Left lobe of liver (tissue), 2 donors: ENCODE measurements around the gene ITSN2. TPM values are rescaled to one million over a fixed set of nuclear protein-coding genes. Genes with fewer than 3 reads are reported as not detected.

Experiments used
- ATAC-seq: fragments of 200-7000 bp; cut with Tn5 transposase; one replicate; pipeline ENCODE4 v1.9.1; 2020; ENCODE audit warnings: mild to moderate bottlenecking, moderate library complexity
- DNase-seq: peaks from one replicate; pipeline ENCODE4 v3.0.0-alpha.2; 2020; ENCODE audit warnings: low spot score
- total RNA-seq: library from RNA; stranded (reverse); gene quantifications from one replicate; pipeline ENCODE4 v1.2.1, GENCODE V29; 2021
- donor health status: DM: no; HTN: no; CAD: no; lungs with moderate emphysema.
- donor health status: DM: no; HTN: yes; CAD: no.

ITSN2 gene
- total RNA-seq, 1 donor from 2014 or later: 21.7 TPM

DNA sequence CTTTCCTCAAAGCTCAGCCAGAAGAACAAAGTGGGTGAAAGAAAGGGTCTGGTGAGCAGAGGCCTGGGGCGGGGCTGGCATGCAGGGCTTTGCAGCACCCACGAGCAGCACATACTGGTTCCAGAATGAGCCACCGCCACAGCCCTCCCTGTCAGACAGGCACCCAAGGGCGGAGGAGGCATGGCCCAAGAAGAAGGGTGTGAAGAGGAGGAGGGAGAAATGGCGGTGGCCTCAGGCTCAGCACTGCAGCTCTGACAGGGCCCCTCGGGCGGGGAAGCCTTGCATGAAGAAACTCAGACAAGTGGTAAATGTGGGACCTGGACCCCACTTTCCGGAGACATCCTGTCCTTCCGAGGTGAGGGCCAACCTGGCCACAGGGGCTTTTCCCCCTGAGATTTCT lies 169.8 kb downstream of the ITSN2 start:
- ATAC-seq: no peak
- DNase-seq: no peak

DNA sequence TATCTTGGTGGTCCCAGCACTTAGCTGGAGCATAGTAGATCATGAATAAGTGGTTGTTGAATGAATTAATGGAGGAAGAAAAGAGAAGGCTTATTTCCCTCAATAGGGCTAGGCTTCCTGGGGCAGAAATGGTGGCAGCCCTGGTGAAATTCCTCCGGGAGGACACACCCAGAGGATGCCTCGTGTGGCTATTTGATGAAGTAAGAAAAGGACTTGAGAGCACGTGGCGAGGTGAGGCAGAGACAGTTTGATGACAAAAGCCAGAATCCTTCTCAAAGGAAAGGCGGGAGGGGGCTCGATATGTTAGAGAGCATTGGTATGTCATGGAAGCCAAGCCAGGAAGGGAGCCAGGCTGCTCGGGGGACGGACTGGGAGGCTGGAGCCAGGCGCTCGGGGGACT lies 170.8 kb downstream of the ITSN2 start:
- DNase-seq: no peak
- ATAC-seq: no peak

DNA sequence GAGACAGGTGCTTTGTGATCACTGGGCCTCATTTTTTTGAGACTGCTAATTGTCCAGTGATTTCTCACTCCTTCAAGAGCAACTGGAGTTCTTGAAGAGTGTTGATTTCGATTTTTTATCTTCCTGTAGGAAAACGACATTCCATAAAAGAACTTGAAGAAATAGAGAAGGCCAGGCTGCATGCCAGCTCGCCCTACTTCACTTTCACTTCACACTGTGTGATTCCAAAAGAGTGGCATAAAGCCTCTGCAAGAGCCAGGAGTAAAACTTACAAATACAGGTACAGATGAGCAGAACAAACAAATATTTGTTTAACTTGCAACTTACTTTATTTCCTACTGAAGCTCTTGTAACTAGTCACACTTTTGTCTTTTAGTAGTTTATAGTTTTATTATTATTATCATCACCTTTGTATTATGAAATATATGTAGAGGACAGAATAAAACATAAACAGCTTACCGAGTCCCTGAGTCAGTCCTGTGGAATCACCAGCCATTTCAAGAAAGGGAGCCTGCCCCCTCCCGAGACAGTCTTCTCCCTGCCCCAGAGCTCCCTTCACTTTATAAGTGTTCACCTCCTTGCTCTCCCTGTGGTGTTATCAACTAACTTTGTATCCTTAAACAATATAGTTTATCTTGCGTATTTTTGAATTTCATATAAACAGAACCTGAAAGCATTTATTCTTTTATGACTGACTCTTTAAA lies 176.8 kb downstream of the ITSN2 start:
- no peak for ATAC-seq

DNA sequence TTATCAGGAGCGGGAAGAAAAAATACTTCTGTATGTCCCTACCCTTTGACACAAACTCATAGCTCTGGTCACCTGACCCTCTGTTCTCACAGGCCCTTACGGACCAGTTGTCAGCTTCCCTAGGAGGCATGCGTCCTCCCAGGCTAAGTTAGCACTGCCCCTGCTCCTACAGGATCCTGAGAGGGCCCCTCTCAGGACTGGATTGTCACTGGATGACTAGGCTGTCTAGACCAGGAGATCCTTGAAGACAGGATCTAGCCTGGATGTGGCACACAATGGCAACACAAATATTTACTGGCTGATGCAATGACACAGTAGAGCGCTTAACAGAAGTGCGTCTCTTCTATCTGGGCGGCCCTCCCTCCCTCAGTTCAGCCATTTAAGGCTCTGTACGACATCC lies 177.8 kb downstream of the ITSN2 start:
- DNase-seq: no peak
- ATAC-seq: no peak

More for the DNA sequence above, 176.8 kb downstream of the ITSN2 start:
- no peak for DNase-seq

DNA sequence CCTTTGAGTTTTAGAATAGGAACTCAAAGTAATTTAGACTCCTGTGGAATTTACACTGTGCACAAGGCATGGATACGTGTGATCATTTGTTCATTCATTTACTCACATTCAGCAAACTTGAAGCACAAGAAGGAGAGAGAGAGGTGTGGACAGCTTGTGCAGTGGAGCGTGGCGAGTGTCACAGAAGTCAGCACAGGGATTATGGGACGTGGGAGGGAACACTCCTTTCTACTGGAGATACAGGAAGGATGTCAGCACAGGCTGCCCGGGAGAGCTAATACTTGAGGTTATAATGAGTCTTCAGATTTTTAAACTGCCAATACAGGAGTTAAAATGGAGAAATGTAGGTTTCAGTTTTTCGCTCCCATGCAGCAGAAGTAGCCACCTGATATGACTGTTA lies 178.5 kb downstream of the ITSN2 start:
- ATAC-seq (no peak), DNase-seq (no peak)

DNA sequence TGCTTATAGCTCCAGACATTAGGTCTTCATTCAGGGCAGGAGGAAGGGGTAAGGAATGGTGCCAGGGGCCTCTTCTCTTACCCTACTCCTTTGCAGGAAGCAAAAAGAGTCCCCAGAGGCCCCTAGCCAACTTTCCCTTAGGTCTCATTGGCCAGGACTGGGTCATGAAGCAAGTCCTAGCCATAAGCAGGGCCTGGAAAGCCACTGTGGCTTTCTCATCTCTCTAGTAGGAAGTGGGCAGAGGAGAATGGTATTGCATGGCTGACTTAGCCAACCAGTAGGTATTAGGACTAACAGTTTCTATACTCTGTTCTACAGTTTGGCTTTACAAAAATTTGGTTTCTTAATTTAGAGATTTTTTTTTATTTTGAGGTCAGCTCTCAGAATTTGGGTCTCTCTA lies 180.7 kb downstream of the ITSN2 start:
- no peak for DNase-seq
- no peak for ATAC-seq

DNA sequence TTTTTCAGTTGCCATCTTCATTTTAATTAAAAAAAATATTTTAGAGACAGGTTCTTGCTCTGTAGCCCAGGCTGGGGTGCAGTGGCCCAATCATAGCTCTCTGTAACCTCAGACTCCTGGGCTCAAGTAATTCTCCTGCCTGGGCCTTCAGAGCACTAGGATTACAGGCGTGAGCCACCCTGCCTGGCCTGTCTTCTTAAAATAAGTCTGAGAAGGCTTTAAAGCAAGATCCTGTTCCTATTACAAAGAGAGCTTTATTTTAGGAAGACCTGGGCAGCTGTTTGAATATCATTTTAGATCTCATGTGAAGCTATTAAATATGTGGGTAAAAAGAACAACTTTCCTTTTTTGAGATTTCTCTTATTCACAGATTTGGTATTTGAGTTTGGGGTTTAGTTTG lies 184.0 kb downstream of the ITSN2 start:
- DNase-seq: no peak
- no peak for ATAC-seq

DNA sequence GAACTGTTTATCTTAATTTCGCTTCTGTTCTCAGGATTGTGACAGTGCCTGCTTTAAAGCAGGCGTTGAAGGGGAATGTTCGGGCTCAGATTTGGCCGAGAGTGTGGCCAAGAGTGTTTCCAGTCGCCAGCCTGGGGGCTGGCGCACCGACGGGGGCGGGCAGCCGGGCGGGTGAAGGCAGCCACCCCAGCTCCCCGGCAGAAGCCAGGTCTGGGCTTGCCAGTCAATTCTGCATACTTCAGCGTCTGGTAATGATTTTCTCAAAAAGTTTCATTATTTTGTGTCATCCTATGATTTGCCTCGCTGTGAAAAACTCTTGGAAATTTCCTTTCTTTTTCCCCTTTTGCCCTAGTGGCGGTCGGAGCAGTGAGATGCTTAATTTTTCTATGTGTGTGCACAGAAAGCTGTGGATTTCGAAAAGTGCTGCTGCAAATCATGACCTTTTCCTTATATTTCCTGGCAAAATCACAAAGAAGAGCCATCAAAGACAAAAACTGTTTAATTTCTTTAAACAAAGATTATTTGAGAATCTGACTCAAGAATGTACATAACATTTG lies 184.6 kb downstream of the ITSN2 start:
- no peak for DNase-seq

DNA sequence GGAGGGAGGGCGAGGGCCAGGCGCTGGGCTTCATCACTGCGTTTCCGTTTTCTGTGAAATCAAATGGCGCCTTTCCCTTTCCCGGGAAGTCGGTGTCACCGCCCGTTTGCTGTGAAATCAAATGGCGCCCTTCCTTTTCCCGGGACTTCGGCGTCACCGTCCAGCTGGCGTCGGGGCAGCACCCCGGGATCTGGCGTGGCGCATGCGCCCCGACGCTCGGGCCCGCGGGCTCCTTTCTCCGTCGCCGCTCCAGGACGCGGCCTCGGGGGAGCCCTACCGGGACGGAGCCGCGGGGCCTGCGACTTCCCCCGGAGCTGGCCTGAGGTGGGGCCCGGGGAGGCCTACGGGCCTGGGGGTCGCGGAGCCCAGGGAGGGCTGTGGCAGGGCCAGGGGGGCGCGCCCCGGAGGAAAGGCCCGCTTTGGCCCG lies 185.5 kb downstream of the ITSN2 start, which contains the start of gene FAM228A:
TSS of gene FAM228A (plus strand) at position 203 of the 427 bp plus-strand sequence. CDS start 428 bp downstream, outside the sequence.
- DNase-seq (no peak), ATAC-seq (no peak)

More for the DNA sequence above, 184.6 kb downstream of the ITSN2 start:
- ATAC-seq: no peak

DNA sequence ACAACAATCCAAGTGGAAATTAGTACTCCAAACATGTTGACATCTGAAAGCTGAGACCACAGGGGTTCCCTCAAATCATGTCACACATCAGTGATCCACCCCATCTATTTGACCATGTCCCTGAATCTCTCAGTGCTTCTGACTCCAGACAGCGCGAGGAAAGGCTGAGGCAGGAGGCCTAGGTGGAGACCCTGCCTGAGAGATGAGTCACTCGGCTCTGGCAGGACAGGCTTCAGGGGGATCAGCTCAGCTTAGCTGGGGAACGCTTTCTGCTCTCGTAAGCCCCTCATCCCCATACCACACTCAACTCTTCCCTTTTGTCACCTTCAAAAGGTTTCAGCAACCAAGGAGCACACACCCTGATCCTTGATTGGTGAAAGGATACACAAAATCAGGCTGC lies 191.3 kb downstream of the ITSN2 start:
- no peak for ATAC-seq

DNA sequence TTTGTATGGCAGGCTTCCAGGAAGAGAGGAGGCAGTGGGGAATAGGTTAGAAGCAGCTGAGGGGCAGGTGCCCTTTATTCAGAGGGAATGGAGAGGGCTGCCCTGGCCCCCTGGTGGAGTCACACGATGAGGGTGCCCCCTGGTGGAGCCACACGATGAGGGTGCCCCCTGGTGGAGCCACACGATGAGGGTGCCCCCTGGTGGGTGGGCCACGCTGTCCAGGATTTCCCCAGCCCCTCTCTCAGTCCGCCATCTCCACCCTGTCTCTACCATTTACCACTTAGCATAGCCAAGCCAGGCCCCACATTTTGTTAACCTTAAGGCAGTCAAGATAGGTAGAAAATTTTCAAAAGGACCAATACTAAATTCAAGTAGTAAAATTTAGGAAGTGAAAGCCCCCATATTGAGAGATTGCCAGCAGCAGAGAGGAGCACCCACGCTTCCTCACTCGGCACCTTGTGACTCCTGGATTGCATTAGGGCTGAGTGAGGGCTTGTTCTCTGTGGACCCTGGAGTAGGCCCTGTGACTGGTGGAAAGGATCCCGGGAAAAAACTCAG lies 195.8 kb downstream of the ITSN2 start:
- ATAC-seq: peak; percentile 75

More for the DNA sequence above, 191.3 kb downstream of the ITSN2 start:
- no peak for DNase-seq

DNA sequence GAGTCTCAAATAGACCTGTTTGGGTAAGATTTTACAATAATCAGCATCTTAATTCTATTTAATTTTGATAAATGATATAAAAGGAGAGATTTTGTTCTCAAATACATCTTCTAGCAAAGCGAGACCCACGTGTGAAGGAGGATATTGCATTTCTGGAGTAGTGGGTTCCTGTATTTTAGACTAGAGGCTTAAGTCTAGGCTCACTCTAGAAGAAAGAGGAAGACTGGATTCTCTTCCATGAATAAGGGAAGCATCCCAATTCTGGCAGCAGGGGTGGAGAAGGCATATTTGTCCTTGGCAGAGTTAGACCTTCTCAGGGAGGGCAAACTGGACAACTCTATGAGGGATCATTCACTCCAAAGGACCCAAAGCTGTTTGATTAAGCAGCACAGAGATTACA lies 196.7 kb downstream of the ITSN2 start:
- DNase-seq (no peak), ATAC-seq (no peak)

More for the DNA sequence above, 195.8 kb downstream of the ITSN2 start:
- no peak for DNase-seq

DNA sequence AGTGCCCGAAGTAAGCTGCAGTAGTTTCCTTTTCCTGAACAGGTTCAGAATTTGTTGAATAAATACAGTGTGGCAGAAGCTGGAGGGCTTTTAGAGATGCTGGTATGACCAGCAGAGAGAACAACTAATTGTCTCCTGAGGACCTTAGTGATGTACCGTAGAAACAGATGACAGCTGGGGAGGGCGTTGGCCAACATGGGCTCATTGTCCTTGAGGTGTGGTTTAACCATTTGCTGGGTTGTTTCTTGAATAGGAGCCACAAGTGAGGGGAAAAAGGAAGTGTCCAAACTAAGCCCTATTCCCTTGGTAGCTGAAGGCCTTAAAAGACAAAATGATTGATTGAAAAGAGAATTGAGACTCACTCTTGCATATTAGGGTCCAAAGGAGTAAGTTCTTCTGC lies 197.2 kb downstream of the ITSN2 start:
- no peak for DNase-seq

DNA sequence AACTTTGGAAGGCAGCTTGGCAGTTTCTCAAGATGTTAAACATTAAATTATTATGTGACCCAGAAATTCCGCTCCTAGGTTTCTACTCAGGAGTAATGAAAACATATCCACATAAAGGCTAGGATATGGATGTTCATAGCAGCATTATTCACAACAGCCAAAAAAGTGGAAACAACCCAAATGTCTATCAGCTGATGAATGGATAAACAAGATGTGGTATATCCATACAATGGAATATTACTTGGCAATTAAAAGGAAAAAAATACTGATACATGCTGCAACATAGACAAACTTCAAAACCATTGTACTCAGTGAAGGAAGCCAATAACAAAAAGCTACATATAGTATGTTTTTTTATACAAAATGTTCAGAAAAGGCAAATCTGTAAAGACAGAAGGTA lies 197.8 kb downstream of the ITSN2 start:
- no peak for ATAC-seq
- no peak for DNase-seq

More for the DNA sequence above, 197.2 kb downstream of the ITSN2 start:
- no peak for ATAC-seq

DNA sequence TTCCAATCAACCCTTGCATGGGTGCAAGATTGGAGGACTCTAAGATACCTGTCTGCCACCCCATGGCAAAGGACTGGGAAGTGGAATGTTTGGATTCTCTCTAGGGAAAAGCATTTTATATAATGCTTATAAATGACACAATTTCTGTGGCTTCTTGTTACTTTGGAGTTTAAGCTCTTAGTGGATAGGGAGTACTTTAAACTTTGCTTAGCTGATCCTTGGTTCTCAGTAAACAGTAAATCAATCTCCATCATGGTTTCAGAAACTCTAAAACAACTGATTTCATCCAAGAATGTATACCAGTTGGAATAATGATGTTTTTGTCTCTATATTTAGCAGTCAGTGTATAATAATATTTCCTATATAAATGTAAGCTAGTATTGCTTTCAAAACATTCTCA lies 199.6 kb downstream of the ITSN2 start:
- DNase-seq: no peak
- no peak for ATAC-seq

DNA sequence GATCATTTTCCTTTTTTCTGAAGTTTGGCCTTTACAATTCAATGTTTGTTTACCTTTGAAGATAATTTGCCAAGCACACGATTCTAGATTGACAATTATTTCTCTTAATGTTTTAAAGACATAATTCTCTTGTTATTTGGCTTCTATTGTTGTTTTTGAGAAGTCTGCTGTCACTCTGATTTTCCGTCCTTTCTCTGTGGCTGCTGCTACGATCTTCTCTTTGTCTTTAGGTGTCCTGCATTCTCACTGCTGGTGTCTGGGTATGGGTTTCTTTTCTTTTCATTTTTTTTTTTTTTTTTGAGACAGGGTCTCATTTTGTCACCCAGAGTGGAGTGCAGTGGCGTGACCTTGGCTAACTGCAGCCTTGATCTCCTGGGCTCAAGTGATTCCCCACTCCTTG lies 200.6 kb downstream of the ITSN2 start:
- no peak for ATAC-seq

DNA sequence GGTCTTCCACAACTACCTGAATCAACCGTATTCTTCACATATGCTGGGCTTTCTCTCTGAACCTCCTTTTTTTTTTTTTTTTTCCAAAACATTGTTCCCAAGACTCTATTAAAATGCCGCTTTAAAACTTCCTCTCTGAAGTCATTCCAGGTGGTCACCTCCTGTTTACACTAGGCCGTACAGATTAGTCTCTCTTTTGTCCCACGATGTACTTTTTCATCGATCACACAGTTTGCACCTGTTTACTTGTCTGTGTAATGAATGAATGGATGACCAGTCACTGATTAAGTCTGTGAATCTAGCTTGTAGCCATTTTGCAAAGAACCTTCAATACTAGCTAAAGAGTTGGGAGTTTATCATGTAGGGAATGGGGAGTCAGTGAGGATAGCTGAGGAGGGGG lies 202.2 kb downstream of the ITSN2 start:
- ATAC-seq (no peak), DNase-seq (no peak)

More for the DNA sequence above, 200.6 kb downstream of the ITSN2 start:
- DNase-seq: no peak

DNA sequence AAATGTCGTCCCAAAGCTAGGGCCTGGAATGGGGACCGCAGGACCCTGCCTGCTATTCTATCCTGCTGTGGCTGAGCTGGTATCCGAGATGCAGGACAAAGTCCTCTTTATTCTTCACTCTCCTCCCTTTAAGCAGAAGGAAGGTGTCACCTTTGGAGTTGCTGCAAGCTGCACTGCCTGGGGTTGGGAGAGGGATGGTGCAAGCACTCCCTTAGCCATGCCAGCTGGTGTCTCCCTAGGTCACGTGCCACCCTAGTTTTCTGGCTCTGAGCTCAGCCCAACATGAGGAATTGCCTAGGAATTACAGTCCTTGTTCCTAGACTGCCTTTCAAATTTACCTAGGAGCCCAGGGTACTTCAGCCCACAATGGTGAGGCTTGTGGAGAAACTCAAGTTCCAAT lies 206.9 kb downstream of the ITSN2 start:
- no peak for DNase-seq

More for the DNA sequence above, 206.9 kb downstream of the ITSN2 start:
- peak; percentile 51 for ATAC-seq
